SK-N-MC (cell line): ENCODE results near the gene UBA3.

Experiments used
- EZH2 ChIP-seq: fragments of 200-600 bp; sonication (generic); IDR thresholded peaks from one replicate; pipeline ENCODE4 v1.6.1; 2017; ENCODE audit warnings: antibody characterized with exemption
- FOXP2 ChIP-seq: optimal IDR thresholded peaks from 2 replicates; pipeline ENCODE3; 2011; ENCODE audit warnings: mild to moderate bottlenecking, moderate library complexity; ENCODE audit not compliant: insufficient read depth; ENCODE audit errors: extremely low read length, control extremely low read depth
- POLR2AphosphoS5 ChIP-seq: IDR thresholded peaks from 2 replicates; pipeline ENCODE4 v1.6.1; 2012; ENCODE audit warnings: mild to moderate bottlenecking, low read depth, low read length, borderline replicate concordance

DNA sequence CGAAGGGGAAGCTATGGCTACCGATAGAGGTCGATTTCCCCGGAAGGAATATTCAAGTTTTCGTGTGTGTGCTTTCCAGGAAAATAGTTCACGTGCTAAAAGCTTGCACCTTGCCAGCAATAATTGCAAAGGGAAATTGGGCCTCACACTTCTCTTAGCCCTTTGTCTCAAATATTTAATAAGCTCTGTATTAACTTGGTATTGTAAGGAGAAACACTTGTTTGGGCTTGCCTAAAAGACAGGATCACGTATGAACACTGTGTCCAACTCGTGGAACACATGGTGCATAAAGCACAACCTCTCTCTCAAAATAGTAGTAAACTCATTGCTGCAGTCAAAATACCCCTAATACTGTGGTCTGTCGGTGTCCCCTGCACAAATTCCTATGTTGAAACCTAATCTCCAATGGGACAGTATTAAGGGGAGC, 27.7 kb downstream of the UBA3 start:
- no peak for TF ChIP-seq EZH2
- TF ChIP-seq POLR2AphosphoS5 = no peak
- no peak for TF ChIP-seq FOXP2
